ENCODE results near the gene GRIN2C.

The GRIN2C gene

GRCh38 chr17:74814453-74814852 is 45.2 kb downstream of the GRIN2C start:
- DNase-seq = peak; percentile 15
- H3K9ac ChIP-seq (ENCODE audit: low read length) = no peak overlapping the region
- H3K27ac ChIP-seq (ENCODE audit: low read length) = no peak overlapping the region
- H2AFZ ChIP-seq (ENCODE audit: low read length) = no peak overlapping the region
- H3K4me1 ChIP-seq (ENCODE audit: low read length) = no peaks in the 10 kb centered on the region
- H4K20me1 ChIP-seq (ENCODE audit: insufficient read depth, low read length) = no peaks in the 10 kb centered on the region
- H3K9me3 ChIP-seq (replicated peaks; ENCODE audit: insufficient read depth, low read length) = no peaks in the 10 kb centered on the region
- H3F3A ChIP-seq (ENCODE audit: insufficient read depth, low read length) = no peaks in the 10 kb centered on the region
- no peak overlapping the region for H3K4me2 ChIP-seq (ENCODE audit: low read depth, low read length)
- no peaks in the 10 kb centered on the region for H3K79me2 ChIP-seq (ENCODE audit: low read length)
- no peaks in the 10 kb centered on the region for H3K9me2 ChIP-seq (replicated peaks; ENCODE audit: insufficient read depth, low read length)
- H3K4me3 ChIP-seq (ENCODE audit: low read length) = no peak overlapping the region
- no peaks in the 10 kb centered on the region for H3K27me3 ChIP-seq (replicated peaks; ENCODE audit: insufficient read depth, low read length)
- H3K36me3 ChIP-seq (replicated peaks; ENCODE audit: insufficient read depth, low read length) = no peaks in the 10 kb centered on the region
- no peak for TF ChIP-seq EZH2phosphoT487 (IDR thresholded peaks at IDR 0.05; ENCODE audit: low read length)
- no peak for TF ChIP-seq EZH2 (optimal IDR thresholded peaks at IDR 0.05; ENCODE audit: low read depth, low read length)
- TF ChIP-seq CTCF (IDR thresholded peaks at IDR 0.05; ENCODE audit: low read length) = peak; percentile 15; the same call in 1 of the 2 replicates

GRCh38 chr17:74812109-74813009 is 47.3 kb downstream of the GRIN2C start:
- no peak for DNase-seq
- no peaks in the 10 kb centered on the region for H3K9me3 ChIP-seq (replicated peaks; ENCODE audit: insufficient read depth, low read length)
- no peak overlapping the region for H2AFZ ChIP-seq (ENCODE audit: low read length)
- no peaks in the 10 kb centered on the region for H4K20me1 ChIP-seq (ENCODE audit: insufficient read depth, low read length)
- no peaks in the 10 kb centered on the region for H3K79me2 ChIP-seq (ENCODE audit: low read length)
- no peaks in the 10 kb centered on the region for H3F3A ChIP-seq (ENCODE audit: insufficient read depth, low read length)
- no peak overlapping the region for H3K9ac ChIP-seq (ENCODE audit: low read length)
- H3K27me3 ChIP-seq (replicated peaks; ENCODE audit: insufficient read depth, low read length) = no peaks in the 10 kb centered on the region
- no peaks in the 10 kb centered on the region for H3K4me1 ChIP-seq (ENCODE audit: low read length)
- no peak overlapping the region for H3K27ac ChIP-seq (ENCODE audit: low read length)
- H3K36me3 ChIP-seq (replicated peaks; ENCODE audit: insufficient read depth, low read length) = no peaks in the 10 kb centered on the region
- no peak overlapping the region for H3K4me2 ChIP-seq (ENCODE audit: low read depth, low read length)
- no peaks in the 10 kb centered on the region for H3K9me2 ChIP-seq (replicated peaks; ENCODE audit: insufficient read depth, low read length)
- H3K4me3 ChIP-seq (ENCODE audit: low read length) = no peak overlapping the region
- no peak for TF ChIP-seq EZH2phosphoT487 (IDR thresholded peaks at IDR 0.05; ENCODE audit: low read length)
- no peak for TF ChIP-seq CTCF (IDR thresholded peaks at IDR 0.05; ENCODE audit: low read length)
- no peak for TF ChIP-seq EZH2 (optimal IDR thresholded peaks at IDR 0.05; ENCODE audit: low read depth, low read length)

- Histone ChIP-seq H3K36me3 (replicated peaks; ENCODE audit: insufficient read depth, low read length) (no peaks in the 10 kb centered on the region), H3F3A (ENCODE audit: insufficient read depth, low read length) (no peaks in the 10 kb centered on the region)
- no peak for DNase-seq
Measured at GRCh38 chr17:74810699-74811485, 48.8 kb downstream of the GRIN2C start.

More at GRCh38 chr17:74810699-74811485, 48.8 kb downstream of the GRIN2C start:
- H3K27me3 ChIP-seq (replicated peaks; ENCODE audit: insufficient read depth, low read length) = no peaks in the 10 kb centered on the region
- H3K4me1 ChIP-seq (ENCODE audit: low read length) = no peaks in the 10 kb centered on the region
- no peaks in the 10 kb centered on the region for H3K9me2 ChIP-seq (replicated peaks; ENCODE audit: insufficient read depth, low read length)
- H4K20me1 ChIP-seq (ENCODE audit: insufficient read depth, low read length) = no peaks in the 10 kb centered on the region
- H3K27ac ChIP-seq (ENCODE audit: low read length) = no peak overlapping the region
- TF ChIP-seq EZH2phosphoT487 (IDR thresholded peaks at IDR 0.05; ENCODE audit: low read length) (no peak), CTCF (IDR thresholded peaks at IDR 0.05; ENCODE audit: low read length) (no peak), EZH2 (optimal IDR thresholded peaks at IDR 0.05; ENCODE audit: low read depth, low read length) (no peak)
- no peak overlapping the region for H3K9ac ChIP-seq (ENCODE audit: low read length)
- H3K9me3 ChIP-seq (replicated peaks; ENCODE audit: insufficient read depth, low read length) = no peaks in the 10 kb centered on the region
- H3K79me2 ChIP-seq (ENCODE audit: low read length) = no peaks in the 10 kb centered on the region
- H3K4me3 ChIP-seq (ENCODE audit: low read length) = no peak overlapping the region
- H2AFZ ChIP-seq (ENCODE audit: low read length) = no peak overlapping the region
- no peak overlapping the region for H3K4me2 ChIP-seq (ENCODE audit: low read depth, low read length)
